ENCODE results near the gene ZFP69.
A peak's percentile ranks its signal among the peaks of the same experiment; 100 is the strongest.

The ZFP69 gene

GRCh38 chr1:40508375-40509341, 31.6 kb downstream of the ZFP69 start, which contains the start of gene EXO5:
Gene EXO5, plus strand, starts transcription at chr1:40508767. Its CDS starts 5,778 bp downstream, at chr1:40514545.
- peak; percentile 89 for DNase-seq

- no peak for DNase-seq
Observed at GRCh38 chr1:40519517-40519916, 42.4 kb downstream of the ZFP69 start.

GRCh38 chr1:40530735-40531380, 53.8 kb downstream of the ZFP69 start:
- no peak for DNase-seq

GRCh38 chr1:40531381-40532061, 54.4 kb downstream of the ZFP69 start, which contains the start of gene ZNF684:
Gene ZNF684, plus strand, starts transcription at chr1:40531637. Its CDS starts 1,530 bp downstream, at chr1:40533167.
- peak; percentile 93 for DNase-seq

- DNase-seq: no peak
Observed at GRCh38 chr1:40532062-40532389, 54.9 kb downstream of the ZFP69 start.

- peak; percentile 55 for DNase-seq
Observed at GRCh38 chr1:40532844-40533424, 55.8 kb downstream of the ZFP69 start.

GRCh38 chr1:40534589-40534988, 57.5 kb downstream of the ZFP69 start:
- no peak for DNase-seq

GRCh38 chr1:40535732-40536131, 58.6 kb downstream of the ZFP69 start:
- no peak for DNase-seq

- peak; percentile 8 for DNase-seq
Observed at GRCh38 chr1:40539338-40539737, 62.2 kb downstream of the ZFP69 start.
